NCI-H526 (cell line): ENCODE measurements around the gene AHCY.

ENCODE experiments used
- DNase-seq, 2 experiments: peaks; one replicate each; lab custom pipeline; 2025; lab: John Stamatoyannopoulos, UW

The AHCY gene

DNA sequence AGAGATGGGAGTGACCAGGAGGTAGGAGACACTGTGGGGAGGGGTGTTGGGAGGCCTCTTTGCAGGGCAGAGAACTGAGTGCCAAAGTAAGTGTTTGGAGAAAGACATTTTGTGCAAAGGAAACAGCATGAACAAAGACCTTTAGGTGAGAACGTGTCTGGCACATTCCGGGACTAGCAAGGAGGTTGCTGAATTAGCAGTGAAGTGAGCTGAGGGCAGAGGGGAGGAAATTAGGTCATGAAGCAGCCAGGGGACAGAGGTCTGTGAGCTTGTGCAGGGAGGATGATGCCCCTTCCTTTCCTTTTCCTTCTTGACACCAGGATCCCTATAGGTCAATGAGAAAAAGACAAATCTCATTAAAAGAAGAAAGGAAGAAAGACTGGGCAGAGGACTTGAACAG lies 21.4 kb upstream of the AHCY start:
- DNase-seq: no peak

DNA sequence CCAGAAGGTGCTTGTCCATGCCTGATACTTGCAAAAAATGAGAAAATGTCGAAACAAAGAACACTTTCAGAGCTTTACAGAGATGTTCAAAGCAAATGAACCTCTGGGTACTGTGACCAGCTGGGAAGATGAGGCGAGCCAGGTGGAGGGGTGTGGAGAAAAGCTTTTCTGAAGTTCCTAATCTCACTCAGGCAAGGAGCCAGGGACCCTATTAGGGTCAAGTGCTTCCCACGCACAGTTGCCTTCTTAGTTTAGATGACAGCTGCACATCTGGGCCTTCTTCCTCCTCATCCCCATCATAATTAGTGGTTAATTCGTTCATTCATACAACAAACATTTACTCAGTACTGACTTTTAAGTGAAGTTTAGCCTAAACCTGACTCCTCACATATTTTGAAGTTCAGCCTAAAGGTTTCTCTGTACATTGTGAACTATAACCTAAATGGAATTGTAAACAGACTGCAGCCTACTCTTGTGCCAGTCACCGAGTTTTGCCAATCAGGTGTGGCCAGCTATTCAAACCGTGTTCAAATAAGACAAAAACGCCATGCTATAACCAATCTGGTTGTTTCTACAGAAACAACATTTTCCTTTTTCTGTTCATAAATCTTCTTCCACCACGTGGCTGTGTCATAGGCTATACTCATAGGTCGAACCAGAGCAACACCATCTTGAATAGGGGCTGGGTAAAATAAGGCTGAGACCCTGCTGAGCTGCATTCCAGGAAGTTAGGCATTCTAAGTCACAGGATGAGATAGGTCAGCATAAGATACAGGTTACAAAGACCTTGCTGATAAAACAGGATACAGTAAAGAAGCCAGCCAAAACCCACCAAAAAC lies 19.3 kb upstream of the AHCY start:
- no peak for DNase-seq

DNA sequence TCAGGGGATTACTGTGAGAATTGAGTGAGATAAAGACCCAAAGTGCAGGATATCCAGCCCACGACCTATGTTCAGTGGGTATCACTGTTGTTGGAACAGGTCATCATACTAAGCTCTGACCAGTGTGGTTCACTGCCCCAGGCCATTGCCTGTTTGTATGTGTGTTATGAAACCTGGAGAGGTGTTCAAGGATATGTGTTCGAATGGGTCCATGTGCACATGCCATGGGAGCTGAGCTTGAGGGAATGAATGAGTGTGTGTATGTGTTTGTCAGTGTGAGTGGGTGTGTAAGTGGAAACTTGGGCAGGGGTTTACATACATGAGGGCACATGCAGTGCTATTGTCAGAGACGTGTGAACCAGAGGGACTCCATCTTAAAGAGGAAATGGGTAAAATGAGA lies 17.7 kb upstream of the AHCY start:
- DNase-seq: no peak

DNA sequence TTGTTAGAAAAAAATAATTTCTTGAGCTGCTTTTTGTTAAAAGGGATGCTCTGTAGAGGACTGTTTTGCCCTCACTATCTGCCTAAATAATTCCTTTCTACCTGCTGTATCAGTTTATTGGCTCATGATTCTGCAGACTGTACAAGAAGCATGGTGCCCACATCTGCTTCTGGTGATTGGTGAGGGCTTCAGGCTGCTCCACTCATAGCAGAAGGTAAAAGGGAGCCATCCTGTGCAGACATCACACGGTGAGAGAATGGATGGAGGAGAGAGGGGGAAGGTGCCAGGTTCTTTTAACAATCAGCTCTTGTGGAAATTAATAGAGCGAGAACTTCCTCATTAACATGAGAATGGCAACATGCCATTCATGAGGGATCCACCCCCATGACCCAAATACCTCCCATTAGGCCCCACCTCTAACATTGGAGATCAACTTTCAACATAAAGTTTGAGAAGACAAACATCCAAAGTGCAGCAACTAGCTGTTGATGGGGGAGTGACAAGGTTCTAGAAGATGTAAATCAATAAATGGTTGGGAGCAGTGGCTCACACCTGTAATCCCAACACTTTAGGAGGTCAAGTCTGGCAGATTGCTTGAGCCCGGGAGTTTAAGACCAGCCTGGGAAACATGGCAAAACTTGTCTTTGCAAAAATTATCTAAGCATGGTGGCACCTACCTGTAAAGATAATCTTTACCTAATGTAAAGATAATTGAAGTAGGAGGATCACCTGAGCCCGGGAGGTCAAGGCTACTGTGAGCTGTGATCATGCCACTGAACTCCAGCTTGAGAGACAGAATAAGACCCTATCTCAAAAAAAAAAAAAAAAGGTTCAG lies 15.7 kb upstream of the AHCY start:
- no peak for DNase-seq

DNA sequence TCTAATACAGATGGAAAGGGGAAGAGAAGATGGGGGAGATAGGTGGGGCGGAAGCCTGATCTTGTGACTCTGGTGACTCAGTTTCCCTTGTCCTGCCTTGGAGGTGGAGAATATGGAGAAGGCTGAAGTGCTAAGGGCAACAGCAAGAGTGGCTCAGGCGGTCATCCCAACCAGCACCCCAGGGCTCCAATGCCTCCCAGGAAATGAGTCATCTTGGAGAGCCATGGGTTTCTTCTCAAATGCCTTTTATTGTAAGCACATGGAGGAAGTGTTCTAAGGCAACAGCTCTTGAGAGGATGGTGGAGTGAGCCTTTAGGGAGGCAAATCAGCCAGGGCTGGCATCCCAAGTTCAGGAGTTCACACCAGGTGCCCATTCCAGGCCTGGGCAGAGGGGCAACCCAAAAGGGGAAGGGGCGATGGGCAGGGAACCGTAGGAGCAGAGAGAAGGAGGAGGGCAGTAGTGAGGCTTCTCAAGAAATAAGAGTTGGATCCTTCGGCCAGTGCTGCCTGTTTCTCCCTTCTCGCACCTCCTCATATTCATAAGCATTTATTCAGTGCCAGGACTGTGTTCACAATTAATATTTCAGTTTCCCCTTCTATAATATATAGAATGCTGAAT lies 13.2 kb upstream of the AHCY start:
- no peak for DNase-seq

DNA sequence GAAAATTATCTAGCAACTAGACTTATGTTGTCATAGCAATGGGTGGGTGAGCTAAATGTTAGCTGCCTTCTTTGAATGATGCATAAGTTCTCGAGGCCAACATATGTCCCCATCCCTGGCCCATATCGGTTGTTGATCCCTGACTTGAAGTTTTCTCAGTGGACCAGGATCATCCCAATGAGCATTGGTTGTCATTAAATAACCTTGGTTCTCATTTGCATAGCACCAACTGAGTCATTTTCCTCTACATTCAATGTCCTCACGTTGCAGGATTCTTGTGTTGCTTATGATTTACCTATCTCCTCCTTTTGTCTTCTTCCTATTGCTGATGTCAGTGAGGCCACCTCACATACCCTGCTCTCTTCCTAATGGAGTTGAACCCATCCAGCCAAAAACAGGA lies 12.1 kb upstream of the AHCY start:
- DNase-seq: no peak

DNA sequence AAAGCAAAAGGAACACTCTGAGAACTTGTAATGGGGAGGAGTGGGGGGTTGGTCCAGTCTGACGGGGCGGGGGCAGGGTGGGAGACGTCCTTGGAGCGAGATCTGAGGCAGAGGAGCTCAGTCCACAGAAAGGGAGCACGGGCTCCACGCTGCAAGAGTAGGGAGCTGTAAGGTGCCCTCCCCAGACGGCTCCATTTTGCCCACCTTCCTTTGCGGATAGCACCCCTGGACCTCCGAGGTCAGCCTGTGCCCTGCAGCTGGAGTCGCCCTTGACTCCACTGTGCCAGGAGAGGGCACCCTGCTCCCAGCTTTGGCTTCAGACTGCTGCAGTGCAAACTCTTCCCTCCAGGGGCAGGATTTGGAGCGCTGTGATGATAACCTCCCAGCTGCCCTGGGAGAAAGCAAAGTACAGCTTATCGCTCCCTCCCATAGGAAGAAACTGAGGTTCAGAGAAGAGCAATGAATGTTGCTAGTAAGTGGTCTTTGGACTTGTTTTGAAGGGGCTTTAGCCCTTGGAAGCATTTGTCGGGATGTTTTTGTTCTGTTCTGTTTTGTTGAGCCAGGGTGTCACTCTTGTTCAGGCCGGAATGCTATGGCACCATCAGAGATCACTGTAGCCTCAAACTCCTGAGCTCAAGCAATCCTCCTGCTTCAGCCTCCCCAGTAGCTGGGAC lies 9.5 kb upstream of the AHCY start:
- DNase-seq: peak; percentile 87 to 97

DNA sequence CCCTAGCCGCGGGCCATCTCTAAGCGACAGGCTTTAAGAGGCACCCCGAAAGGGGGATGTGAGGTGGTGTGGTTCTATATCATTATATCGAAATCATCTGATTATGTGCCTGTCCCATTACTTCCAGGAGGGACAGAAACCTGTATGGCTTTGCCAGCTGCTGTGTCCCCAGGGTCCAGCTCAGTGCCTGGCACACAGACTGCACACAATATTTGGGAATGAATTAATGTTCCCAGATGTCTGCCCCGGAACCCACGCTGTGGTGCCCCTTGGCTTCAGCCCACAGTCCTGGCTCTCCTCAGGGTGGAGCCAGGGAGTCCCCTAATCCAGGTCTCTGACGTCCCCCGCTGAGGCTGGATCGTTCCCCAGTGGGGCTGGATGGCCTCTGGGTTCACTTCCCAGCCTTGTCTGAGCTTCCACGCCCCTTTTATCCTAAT lies 8.9 kb upstream of the AHCY start:
- DNase-seq: peak in 1 of 2 experiments; percentile 58

DNA sequence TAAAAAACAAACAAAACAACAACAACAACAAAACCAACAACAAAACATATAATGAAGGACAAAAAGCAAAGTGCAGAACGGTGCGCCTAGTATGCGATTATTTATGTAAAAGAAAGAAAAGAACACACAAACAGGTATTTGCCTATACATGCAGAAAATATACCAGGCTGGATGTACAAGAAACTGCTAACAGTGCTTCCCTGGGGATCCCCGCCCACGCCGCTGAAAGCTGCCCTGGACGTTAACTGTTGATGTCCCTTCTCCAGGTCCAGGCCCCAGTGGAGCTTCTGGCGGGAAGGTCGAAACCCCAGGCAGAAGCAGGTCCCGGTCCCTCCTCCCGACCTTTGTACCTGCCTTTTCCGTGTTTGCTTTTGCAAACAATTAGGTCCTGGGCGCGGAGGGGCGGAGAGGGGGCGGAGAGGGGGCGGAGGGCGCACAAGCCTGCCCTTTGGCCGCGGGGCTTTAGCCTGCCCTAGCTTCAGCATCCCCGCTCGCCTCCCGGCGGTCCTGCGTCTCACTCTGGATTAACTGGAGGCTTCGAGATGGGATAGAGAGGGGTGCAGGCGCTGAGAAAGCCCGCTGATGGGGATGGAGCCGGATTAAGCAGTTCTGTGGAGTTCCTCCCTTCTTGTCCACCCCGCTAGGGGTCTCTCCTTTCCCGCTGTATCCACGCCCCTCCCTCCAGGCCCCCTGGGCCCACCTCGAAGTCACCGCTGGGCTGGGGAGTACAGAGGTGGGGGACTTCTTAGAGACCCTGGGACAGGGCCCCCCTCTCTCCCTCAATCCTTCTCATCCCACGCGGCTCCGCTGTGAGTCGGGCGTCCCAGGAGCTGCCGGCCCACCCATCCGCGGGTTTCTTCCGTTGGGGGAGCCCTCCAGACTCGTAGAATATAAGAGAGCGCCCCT lies 8.2 kb upstream of the AHCY start:
- peak; percentile 70 to 93 for DNase-seq

DNA sequence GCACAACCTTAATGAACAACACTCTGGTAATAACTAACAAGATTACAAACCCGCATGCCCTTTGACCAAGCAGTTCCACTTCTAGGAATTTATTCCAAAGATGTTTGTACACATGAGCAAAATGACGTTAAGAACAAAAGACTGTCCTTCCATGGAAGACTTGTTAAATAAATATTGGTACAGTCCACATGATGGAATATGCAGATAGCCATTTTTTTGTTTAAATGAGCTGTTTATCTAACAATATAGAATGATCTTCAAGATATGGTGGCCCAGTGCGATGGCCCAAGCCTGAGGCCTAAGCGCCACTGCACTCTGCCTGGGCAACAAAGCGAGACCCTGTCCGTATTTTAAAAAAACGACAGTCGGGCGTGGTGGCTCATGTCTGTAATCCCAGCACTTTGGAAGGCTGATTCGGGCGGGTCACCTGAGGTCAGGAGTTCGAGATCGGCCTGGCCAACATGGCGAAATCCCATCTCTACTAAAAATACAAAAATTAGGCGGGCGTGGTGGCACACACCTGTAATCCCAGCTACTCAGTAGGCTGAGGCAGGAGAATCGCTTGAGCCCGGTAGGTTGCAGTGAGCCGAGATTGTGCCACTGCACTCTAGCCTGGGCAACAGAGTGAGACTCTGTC lies 7.4 kb upstream of the AHCY start:
- DNase-seq: no peak

DNA sequence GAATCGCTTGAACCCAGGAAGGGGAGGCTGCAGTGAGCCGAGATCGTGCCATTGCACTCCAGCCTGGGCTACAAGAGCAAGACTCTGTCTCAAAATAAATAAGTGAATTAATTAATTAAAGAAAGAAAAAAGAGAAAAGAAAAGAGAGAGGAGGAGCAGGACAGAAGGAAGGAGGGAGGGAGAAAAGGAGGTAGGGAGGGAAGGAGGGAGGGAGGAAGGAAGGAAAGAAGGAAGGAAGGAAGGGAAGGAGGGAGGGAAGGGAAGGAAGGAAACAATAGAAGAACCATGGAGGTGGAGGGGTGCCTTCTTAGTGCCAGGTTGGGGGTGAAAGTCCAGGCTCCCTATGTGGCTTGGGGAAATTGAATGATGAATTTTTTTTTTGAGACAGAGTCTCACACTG lies 6.5 kb upstream of the AHCY start:
- no peak for DNase-seq

DNA sequence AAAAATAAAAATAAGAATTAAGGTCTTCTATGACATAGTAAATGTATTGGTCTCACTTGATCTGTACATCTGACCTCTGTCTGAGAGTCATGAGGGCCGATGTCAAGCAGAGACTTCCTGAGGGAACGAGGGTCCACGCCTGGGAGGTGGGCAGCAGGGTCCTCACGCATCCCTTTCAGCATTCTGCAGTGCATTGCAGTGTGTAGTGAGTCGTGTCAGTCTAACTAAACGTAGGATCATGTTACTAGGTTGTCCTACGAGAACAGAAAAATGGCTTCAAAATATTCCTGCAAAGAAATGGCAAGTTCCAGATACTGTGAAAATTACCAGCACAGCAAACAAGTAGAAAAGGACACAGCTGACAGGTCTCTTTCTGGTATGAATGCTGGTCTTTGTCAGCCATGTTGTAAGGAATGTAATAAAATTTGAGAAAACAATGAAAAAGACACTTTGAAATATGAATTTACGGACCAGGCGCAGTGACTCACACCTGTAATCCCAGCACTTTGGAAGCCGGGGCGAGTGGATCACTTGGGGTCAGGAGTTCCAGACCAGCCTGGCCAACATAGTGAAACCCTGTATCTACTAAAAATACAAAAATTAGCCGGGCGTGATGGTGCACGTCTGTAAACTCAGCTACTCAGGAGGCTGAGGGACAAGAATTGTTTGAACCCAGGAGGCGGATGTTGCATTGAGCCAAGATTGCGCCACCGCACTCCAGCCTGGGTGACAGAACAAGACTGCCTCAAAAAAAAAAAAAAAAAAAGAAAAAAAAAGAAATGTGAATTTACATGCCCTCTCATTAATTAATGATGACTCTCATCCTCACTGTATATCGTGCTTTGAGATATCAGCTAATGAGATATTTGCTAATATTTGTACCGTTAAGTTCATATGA lies 2.4 kb upstream of the AHCY start:
- DNase-seq: no peak

DNA sequence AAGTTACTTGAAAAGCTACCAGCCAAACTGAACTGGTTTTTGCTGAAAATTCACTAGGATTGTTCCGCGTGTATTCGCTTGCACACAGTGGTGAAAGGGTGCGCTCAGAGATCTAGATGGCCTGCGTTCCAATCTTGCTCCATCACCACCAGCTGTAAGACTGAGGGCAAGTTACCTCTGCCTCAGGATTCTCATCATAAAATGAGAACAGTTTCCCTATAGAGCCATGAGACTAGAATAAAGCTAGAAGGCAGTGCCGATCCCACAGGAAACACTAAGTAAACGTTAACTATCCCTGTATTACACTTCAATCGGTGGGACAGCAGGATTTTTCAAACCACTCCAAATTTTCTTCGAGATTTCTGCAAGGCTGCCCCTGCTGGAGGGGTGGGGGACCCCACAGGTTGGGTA lies 838 bp downstream of the AHCY start:
- DNase-seq: no peak

DNA sequence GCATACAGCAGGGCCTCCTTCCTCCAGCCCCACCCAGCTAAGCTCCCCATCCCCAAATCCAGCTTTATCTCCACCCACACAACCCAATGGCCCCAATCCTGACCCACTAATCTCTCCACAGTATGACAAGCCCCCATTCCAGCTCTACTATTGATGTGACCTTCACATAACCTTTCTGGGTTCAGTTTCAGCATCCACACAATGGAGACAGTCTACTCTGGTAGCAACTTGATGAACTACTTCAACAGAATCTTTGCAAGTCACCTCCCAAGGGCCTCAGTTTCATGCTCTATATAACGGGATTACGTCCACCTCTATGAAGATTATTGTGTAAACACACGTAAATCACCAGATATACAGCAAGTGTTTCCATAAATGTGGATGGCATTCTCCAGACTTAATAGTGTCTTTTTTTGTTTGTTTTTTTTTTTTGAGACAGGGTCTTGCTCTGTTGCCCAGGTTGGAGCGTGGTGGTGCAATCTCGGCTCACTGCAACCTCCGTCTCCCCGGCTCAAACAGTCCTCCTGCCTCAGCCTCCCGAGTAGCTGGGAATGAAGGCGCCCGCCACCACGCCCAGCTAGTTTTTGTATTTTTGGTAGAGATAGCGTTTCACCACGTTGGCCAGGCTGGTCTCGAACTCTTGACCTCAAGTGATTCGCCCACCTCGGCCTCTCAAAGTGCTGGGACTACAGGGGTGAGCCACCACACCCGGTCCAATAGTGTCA lies 1.4 kb downstream of the AHCY start:
- DNase-seq: no peak

DNA sequence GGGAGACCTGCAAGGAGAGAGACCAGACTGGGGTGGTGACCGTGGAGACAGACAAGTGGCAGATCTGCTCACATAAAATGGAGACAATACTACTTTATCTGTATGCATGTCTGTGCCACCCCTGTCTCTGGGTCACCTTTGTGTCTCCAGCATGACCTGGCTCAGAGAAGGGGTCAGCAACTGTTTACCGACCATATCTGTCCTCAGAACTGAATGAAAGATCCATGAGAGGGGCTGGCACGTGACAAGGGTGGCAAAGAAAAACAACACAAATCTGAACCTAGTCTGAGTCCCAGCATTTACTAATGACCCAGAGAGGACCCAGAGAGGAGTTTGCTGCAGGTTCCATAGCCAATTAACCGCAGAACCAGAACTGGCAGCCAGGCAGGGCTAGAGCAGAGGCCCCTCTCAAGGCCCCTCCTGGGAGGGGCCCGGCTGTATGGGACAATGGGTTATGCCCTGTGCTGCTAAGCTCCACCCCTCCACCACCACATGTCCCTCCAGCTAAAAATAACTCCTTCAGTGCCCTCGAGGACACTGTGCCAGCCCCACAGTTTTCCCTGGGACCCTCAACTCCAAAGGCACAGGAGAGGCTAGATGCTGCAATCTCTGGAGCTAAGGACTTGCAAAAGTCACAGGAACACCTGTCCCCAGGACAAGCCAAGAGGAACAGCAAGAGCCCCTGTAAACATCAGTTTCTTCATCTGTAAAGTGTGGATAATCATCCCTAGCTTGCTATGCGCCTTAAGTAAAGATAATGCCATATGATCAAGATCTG lies 2.2 kb downstream of the AHCY start:
- DNase-seq: peak in 1 of 2 experiments; percentile 13

DNA sequence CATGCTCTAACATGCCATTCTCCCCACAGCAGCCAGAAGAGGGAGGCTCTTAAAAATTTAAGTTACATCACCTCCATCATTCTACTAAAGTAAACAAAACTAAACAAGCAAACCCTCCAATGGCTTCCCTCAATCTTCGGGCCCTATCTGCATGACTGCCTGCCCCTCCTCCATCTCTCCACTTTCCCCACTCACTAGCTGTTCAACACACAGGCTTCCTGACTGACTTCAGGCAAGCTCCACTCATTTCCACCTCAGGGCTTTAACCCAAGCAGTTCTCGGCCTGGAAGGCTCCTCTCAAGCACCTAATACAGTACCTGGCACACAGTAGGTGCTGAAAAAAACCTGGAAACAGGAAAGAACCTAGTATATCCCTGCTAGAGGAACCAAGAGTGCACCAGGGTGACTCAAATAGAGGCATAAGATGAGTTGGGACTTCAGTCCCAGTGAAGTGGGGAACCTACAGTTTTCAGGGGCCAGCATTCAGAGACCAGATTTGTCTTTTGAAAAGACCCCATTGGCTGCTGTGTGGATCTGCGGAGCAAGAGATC lies 2.8 kb downstream of the AHCY start:
- no peak for DNase-seq

DNA sequence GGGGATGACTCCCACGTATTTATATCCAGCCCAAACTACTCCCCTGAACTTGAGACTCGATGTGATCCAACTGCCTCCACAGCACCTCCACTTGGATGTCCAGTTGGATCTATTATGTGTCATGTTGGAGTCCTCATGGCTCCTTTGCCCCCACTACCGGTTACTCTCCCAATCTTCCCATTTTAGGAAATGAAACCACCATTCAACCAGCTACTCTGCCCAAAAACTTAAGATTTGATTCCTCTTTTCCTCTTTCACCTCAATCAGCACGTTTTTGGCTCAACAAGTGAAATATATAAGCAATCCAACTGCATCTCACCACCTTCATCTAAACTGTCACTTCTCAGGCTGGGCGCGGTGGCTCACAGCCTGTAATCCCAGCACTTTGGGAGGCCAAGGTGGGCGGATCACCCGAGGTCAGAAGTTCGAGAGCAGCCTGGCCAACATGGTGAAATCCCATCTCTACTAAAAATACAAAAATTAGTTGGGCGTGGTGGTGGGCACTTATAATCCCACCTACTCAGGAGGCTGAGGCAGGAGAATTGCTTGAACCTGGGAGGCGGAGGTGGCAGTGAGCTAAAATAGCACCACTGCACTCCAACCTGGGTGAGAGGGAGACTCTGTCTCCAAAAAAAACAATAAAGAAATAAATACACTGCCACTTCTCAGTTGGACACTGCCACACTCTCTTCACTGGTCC lies 3.4 kb downstream of the AHCY start:
- no peak for DNase-seq
